Panc1 (cell line): ENCODE results near the gene ZFHX3. TPM values are rescaled to one million over a fixed set of nuclear protein-coding genes. Genes with fewer than 3 reads are reported as not detected.

Experiments used
- ATAC-seq: fragments of 200-7000 bp; cut with Tn5 transposase; 2 replicates; pipeline ENCODE4 v1.9.1; 2020; ENCODE audit warnings: mild to moderate bottlenecking, moderate library complexity
- BruUV-seq: library from RNA; stranded (reverse); fragments of 400-500 nt; replicated peaks from 2 replicates; lab custom pipeline; 2021; lab: Mats Ljungman, UMichigan
- CTCF ChIA-PET: fragments of 300-600 bp; sonication (Branson Sonifier 250); formaldehyde crosslinking; loops from one replicate; lab custom pipeline; 2022; ENCODE audit warnings: antibody characterized with exemption; lab: Charles Lee
- POLR2A ChIA-PET: fragments of 300-600 bp; sonication (Branson Sonifier 250); formaldehyde crosslinking; loops from one replicate; lab custom pipeline; 2022; ENCODE audit warnings: antibody characterized with exemption; lab: Charles Lee
- DNase-seq: peaks from one replicate; pipeline ENCODE4 v3.0.0-alpha.2; 2010; ENCODE audit warnings: low read depth, low spot score
- H3K27ac ChIP-seq: 2 replicates; pipeline ENCODE4 v1.5.1; 2011; ENCODE audit warnings: mild to moderate bottlenecking, low read length, inconsistent platforms
- H3K27me3 ChIP-seq: fragments of 200-500 bp; sonication (Bioruptor generic); 2 replicates; pipeline ENCODE4 v1.6.0; 2014; ENCODE audit warnings: low read length, inconsistent platforms; ENCODE audit not compliant: control insufficient read depth, insufficient read depth
- H3K36me3 ChIP-seq: fragments of 200-500 bp; sonication (Bioruptor generic); 2 replicates; pipeline ENCODE4 v1.5.1; 2014; ENCODE audit warnings: inconsistent platforms, mild to moderate bottlenecking, low read length, moderate library complexity; ENCODE audit not compliant: control insufficient read depth, insufficient read depth
- H3K4me1 ChIP-seq: 2 replicates; pipeline ENCODE4 v1.5.1; 2011; ENCODE audit warnings: inconsistent platforms, mild to moderate bottlenecking, low read length, moderate library complexity; ENCODE audit not compliant: control insufficient read depth, insufficient read depth
- H3K4me3 ChIP-seq, 2 experiments: 2 replicates each; pipeline ENCODE4 v1.5.1; 2011 to 2012; ENCODE audit warnings: low read depth in 2 of 2, low read length in 2 of 2, mild to moderate bottlenecking in 2 of 2, inconsistent platforms in 1 of 2, moderate library complexity in 1 of 2
- H3K9me3 ChIP-seq: fragments of 200-500 bp; sonication (Bioruptor generic); 2 replicates; pipeline ENCODE4 v1.5.1; 2014; ENCODE audit warnings: low read depth, mild to moderate bottlenecking, inconsistent platforms, low read length, moderate library complexity; ENCODE audit not compliant: control insufficient read depth, insufficient read depth
- CTCF ChIP-seq: fragments of 450-650 bp; IDR thresholded peaks from 2 replicates; pipeline ENCODE4 v1.5.1; 2017; ENCODE audit warnings: mild to moderate bottlenecking
- POLR2AphosphoS5 ChIP-seq: IDR thresholded peaks from 2 replicates; pipeline ENCODE4 v1.6.1; 2012; ENCODE audit warnings: mild to moderate bottlenecking, low read depth, low read length, moderate library complexity
- REST ChIP-seq, 2 experiments: IDR thresholded peaks; 2 replicates each; pipeline ENCODE4 v1.6.1; 2011 to 2012; ENCODE audit warnings: low read depth in 2 of 2, control low read depth in 1 of 2, low read length in 1 of 2, mild to moderate bottlenecking in 1 of 2, moderate library complexity in 1 of 2; ENCODE audit not compliant: insufficient read depth in 1 of 2
- SIN3A ChIP-seq: IDR thresholded peaks from 2 replicates; pipeline ENCODE4 v1.6.1; 2012; ENCODE audit warnings: low read depth, mild to moderate bottlenecking, low read length, moderate library complexity, borderline replicate concordance; ENCODE audit not compliant: insufficient read depth
- TCF7L2 ChIP-seq: IDR thresholded peaks from 2 replicates; pipeline ENCODE4 v1.6.1; 2011; ENCODE audit warnings: mild to moderate bottlenecking, low read depth, low read length, inconsistent platforms
- in situ Hi-C: cut with HindIII; loops from 2 replicates; pipeline ENCODE4 v1.10.0; 2016; ENCODE audit warnings: low sequenced_read_pairs, low pct_unique_long_range_greater_than_20kb
- intact Hi-C: fragments of 100-400 bp; cut with micrococcal nuclease; formaldehyde crosslinking; loops from one replicate; pipeline ENCODE4 v1.10.0; 2022; ENCODE audit not compliant: unreplicated experiment
- total RNA-seq: library from RNA; stranded (reverse); gene quantifications from one replicate; pipeline ENCODE4 v1.2.1, GENCODE V29; 2021; ENCODE audit not compliant: unreplicated experiment

Gene ZFHX3
- total RNA-seq, 1 experiment from 2014 or later, result 7.1 TPM

DNA sequence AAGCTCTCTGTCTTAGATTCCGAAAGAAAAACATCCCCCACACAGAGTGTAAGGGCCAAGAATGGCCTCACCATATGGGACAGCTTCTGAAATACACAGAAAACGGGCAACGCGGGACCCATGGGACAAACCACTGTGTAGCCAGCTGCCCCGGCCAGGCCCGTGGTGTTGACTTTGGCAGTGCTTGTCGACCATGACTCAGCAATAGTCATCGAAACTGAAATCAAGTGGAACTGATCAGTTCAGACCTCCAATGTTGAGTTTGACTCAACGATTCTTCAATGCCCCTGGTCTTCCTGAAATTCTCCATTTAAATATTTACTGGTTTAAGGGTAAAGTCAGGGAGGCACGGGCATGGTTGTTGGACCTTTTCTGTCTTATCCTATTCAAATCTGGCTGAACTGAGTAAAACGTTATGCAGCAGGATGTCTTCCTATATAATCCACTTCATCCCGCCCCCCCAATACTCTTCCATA, 27.5 kb downstream of the ZFHX3 start:
- ATAC-seq (peak; percentile 90), DNase-seq (peak; percentile 33)
- H3K36me3 ChIP-seq, result no peaks in the 10 kb centered on the region
- ChIA-PET POLR2A (no interaction called here), CTCF (no interaction called here)
- BruUV-seq, result no TSS peak
- H3K27ac ChIP-seq, result peak overlapping the region; percentile 87
- TF ChIP-seq POLR2AphosphoS5, result peak; percentile 27; the same call in 1 of the 2 replicates
- TF ChIP-seq TCF7L2, result no peak
- no peak for TF ChIP-seq CTCF
- TF ChIP-seq SIN3A, result no peak
- no peak for TF ChIP-seq REST (IDR thresholded peaks at IDR 0.05; ENCODE audit: insufficient read depth in 1 of 2, low read depth in 2 of 2, low read length in 1 of 2)
- intact Hi-C loops, result no loop called here
- peaks cover 27% of the 10 kb centered on the region for H3K4me1 ChIP-seq
- in situ Hi-C loops, result no loop called here
- peak overlapping the region; percentile 14 to 19; a peak in 3 of 4 replicates for H3K4me3 ChIP-seq
- H3K27me3 ChIP-seq, result no peaks in the 10 kb centered on the region
- H3K9me3 ChIP-seq, result no peaks in the 10 kb centered on the region

- intact Hi-C loops, result no loop called here
- peaks cover 25% of the 10 kb centered on the region for H3K4me1 ChIP-seq
- H3K4me3 ChIP-seq, result peak overlapping the region; percentile 14 to 19; a peak in 3 of 4 replicates
- no TSS peak for BruUV-seq
- no peaks in the 10 kb centered on the region for H3K9me3 ChIP-seq
- ChIA-PET CTCF (no interaction called here), POLR2A (no interaction called here)
- in situ Hi-C loops, result no loop called here
- DNase-seq, result no peak
- H3K36me3 ChIP-seq, result no peaks in the 10 kb centered on the region
- peak; percentile 77 for ATAC-seq
- H3K27me3 ChIP-seq, result no peaks in the 10 kb centered on the region
- no peak for TF ChIP-seq POLR2AphosphoS5
- TF ChIP-seq TCF7L2, result no peak
- TF ChIP-seq REST (IDR thresholded peaks at IDR 0.05; ENCODE audit: insufficient read depth in 1 of 2, low read depth in 2 of 2, low read length in 1 of 2), result no peak
- no peak for TF ChIP-seq SIN3A
- no peak for TF ChIP-seq CTCF
- H3K27ac ChIP-seq, result peak overlapping the region; percentile 87
These were observed 28.2 kb downstream of the ZFHX3 start for GRCh38 chr16:73019457-73020362.
